Psoas muscle (tissue), 8 donors: ENCODE measurements around the gene ACBD4. TPM values are rescaled to one million over a fixed set of nuclear protein-coding genes. Genes with fewer than 3 reads are reported as not detected.

Experiments
- ATAC-seq, 4 donors: fragments of 200-7000 bp; cut with Tn5 transposase; one replicate each; pipeline ENCODE4 v1.9.1; 2020; ENCODE audit warnings: moderate library complexity in 3 of 4, mild to moderate bottlenecking in 2 of 4
- DNase-seq, 2 donors: peaks; one replicate each; pipeline ENCODE4 v3.0.0-alpha.2; 2020
- H3K27ac ChIP-seq: fragments of 200-600 bp; one replicate; pipeline ENCODE4 v1.8.0; 2022
- H3K27me3 ChIP-seq, 3 donors: fragments of 200-600 bp in 1 of 3; one replicate each; pipeline versions ENCODE4 v1.6.1 to v1.8.0; 2013 to 2022; ENCODE audit warnings: low read length in 2 of 3, mild to moderate bottlenecking in 2 of 3, moderate library complexity in 1 of 3; ENCODE audit not compliant: insufficient read depth in 3 of 3
- H3K36me3 ChIP-seq, 2 donors: fragments of 200-600 bp in 1 of 2; one replicate each; pipeline versions ENCODE4 v1.6.1 to v1.8.0; 2013 to 2022; ENCODE audit warnings: low read depth in 1 of 2, mild to moderate bottlenecking in 1 of 2, moderate library complexity in 1 of 2; ENCODE audit not compliant: insufficient read depth in 1 of 2
- H3K4me1 ChIP-seq: fragments of 200-600 bp; one replicate; pipeline ENCODE4 v1.8.0; 2022
- H3K4me3 ChIP-seq: fragments of 200-600 bp; one replicate; pipeline ENCODE4 v1.8.0; 2022; ENCODE audit warnings: mild to moderate bottlenecking
- H3K9me3 ChIP-seq: fragments of 200-600 bp; one replicate; pipeline ENCODE4 v1.8.0; 2022
- WGBS, 3 donors: extraction: QIAGEN DNeasy Blood & Tissue Kit; methylation state at CpG; one replicate each; pipeline versions ENCODE4 v1.1.6 to v1.1.7; 2013; 5-methylcytosine and 5-hydroxymethylcytosine counted together
- intact Hi-C, 2 donors: fragments of 100-400 bp; cut with DNase I; formaldehyde crosslinking; loops; one replicate each; pipeline versions ENCODE4 v1.11.0 to v1.14.2; 2022
- polyA plus RNA-seq, 3 donors: library from polyadenylated mRNA; stranded (reverse); fragments of 200-250 nt; gene quantifications; one replicate each; pipeline ENCODE4 v1.2.3, GENCODE V29; 2013
- total RNA-seq, 4 donors: library from RNA; stranded (reverse); fragmentation: NEBNext Ultra II Directional in 2 of 4; extraction: Animal tissue kit (Norgen Biotek cat#: 25700) in 2 of 4; gene quantifications; one replicate each; pipeline versions ENCODE4 v1.2.1 to v1.2.4, GENCODE V29; 2021 to 2023
- TF ChIP-seq, protein P1 (sequence below): fragments of 200-600 bp; IDR thresholded peaks from one replicate; pipeline ENCODE4 v1.8.0; 2022; ENCODE audit warnings: antibody characterized with exemption
- donor health status: healthy with polysubstance abuse.
- donor health status: DM: no; HTN: no; CAD: no; lungs with moderate emphysema.
- donor health status: Bipolar disorder and iron deficiency.
- donor health status: healthy.
- donor health status: DM: yes; HTN: yes; CAD: no.
- donor health status: DM: no; HTN: no; CAD: no.
- donor health status: DM: no; HTN: no; CAD: no.
- donor health status: DM: yes; HTN: yes; CAD: no.

ACBD4 gene
- total and polyA plus RNA-seq, 7 donors: 2.7 to 8.2 (median 4.4) TPM

DNA sequence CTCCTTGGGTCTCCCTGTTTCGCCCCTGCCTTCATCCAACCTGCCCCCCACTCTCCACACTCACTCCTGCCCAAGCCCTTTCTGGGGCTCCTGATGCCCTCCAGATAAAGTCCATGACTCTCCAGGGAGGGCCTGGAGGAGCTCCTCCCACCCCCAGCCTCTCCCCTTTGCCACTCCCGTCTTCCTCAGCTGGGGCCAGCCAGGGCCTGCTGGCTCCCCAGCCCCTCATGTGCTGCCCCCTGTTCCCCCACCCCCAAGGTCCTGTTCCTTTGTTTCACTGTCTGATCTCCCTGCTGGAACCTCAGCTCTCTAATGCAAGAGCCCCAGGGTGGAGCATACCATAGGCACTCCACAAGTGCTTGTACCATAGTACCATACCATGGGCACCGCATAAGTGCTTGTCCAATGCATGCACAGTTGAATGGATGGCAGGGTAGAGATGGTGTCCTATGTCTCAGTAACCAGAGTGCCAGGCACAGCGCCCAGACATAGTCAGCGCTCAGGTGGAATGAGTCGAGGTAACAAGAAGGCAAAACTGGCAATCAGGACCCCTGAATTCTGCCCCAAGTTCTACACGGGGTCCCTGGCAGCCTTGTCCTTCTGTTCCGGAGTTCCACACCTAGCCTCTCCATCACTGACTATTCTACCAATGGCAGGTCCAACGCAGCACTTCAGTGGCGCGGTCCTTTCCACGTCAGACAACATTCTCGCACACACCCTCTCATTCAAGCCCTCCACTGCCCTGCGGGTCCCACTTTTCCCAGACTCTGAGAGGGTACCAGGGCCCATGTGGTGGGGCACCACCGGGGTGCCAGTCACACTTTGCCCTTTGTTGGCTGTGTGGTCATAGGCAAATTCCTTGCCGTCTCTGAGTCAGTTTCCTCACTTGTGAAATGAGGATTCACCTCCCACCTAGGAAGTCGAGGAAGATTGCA, 4.5 kb upstream of the ACBD4 start:
- H3K27me3 ChIP-seq: no peaks in the 10 kb centered on the region
- TF ChIP-seq, protein P1, sequence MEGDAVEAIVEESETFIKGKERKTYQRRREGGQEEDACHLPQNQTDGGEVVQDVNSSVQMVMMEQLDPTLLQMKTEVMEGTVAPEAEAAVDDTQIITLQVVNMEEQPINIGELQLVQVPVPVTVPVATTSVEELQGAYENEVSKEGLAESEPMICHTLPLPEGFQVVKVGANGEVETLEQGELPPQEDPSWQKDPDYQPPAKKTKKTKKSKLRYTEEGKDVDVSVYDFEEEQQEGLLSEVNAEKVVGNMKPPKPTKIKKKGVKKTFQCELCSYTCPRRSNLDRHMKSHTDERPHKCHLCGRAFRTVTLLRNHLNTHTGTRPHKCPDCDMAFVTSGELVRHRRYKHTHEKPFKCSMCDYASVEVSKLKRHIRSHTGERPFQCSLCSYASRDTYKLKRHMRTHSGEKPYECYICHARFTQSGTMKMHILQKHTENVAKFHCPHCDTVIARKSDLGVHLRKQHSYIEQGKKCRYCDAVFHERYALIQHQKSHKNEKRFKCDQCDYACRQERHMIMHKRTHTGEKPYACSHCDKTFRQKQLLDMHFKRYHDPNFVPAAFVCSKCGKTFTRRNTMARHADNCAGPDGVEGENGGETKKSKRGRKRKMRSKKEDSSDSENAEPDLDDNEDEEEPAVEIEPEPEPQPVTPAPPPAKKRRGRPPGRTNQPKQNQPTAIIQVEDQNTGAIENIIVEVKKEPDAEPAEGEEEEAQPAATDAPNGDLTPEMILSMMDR: no peak
- H3K4me3 ChIP-seq: peak overlapping the region; percentile 88
- H3K27ac ChIP-seq: peak overlapping the region; percentile 91
- intact Hi-C loops: loop anchor here (2.0 to 10.0 kb wide), 7 partner anchors 34 to 356 kb away; partner anchors contain the start of gene DCAKD (in 1 of the 2)
- no peaks in the 10 kb centered on the region for H3K36me3 ChIP-seq
- no peak for ATAC-seq
- DNase-seq: no peak
- H3K4me1 ChIP-seq: peaks cover 50% of the 10 kb centered on the region
- no peaks in the 10 kb centered on the region for H3K9me3 ChIP-seq
- WGBS, 3 donors: 52 to 70% (median 56%) methylated on average over 17 of the region's 17 CpGs

DNA sequence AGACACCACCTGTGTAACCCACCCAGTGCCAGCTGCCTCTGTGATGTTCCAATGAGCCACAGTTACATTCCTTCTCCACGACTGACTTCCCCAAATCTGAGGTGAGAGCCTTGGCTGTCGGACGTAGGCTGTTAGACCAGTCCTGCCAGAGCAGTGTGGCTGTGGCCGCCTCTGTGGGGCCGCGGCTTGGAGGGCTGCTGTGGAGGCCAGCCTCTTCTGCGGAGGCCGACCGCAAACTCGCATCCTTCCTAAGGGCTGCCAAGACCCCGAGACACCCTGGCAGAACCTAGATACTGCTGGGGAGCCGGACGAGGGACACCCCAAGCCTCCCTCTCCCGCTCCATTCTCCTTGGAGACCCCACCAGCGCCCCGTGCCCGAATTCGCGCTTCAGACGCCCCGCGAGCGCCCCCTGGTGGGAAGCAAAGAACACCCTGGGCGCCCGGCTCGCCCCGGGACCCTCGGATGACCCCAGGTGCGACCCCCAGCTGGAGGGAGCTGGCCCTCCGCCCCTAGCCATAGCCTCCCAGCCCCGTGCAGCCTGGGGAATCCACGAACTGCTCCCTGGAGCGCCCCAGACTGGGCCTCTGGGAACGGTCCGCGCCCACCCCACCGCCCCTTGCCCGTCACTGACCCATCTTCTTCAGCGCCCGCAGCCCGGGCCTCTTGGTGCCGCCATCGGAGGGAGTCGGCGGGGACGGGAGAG, 3.7 kb upstream of the ACBD4 start:
- peak overlapping the region; percentile 88 for H3K4me3 ChIP-seq
- intact Hi-C loops: loop anchor here (2.0 to 10.0 kb wide), 8 partner anchors 34 to 357 kb away; partner anchors contain the start of gene DCAKD (in 1 of the 2)
- H3K27me3 ChIP-seq: no peaks in the 10 kb centered on the region
- no peak for ATAC-seq
- TF ChIP-seq, protein P1: peak; percentile 89
- peaks cover 48% of the 10 kb centered on the region for H3K4me1 ChIP-seq
- no peaks in the 10 kb centered on the region for H3K9me3 ChIP-seq
- no peaks in the 10 kb centered on the region for H3K36me3 ChIP-seq
- H3K27ac ChIP-seq: peak overlapping the region; percentile 91
- DNase-seq: peak; percentile 74 to 79
- WGBS, 3 donors: 7 to 10% (median 8%) methylated on average over 37 to 46 of the region's 46 CpGs

DNA sequence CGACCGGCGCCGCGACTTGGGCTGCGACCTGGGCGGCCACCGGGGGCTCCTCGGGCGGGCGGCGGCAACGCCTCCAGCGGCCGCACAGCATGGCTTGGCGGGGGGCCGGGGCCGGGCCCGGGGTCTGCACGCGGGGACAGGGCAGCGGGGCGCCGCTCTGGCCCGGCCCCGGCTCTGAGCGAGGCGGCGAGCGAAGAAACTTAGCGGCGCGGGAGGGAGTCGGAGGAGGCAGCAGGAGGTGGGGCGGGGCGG, 3.2 kb upstream of the ACBD4 start, which contains the start of gene PLCD3:
TSS of gene PLCD3 (minus strand) at position 196 of the 252 bp plus-strand sequence. CDS start at position 91, 105 bp downstream.
- intact Hi-C loops: loop anchor here (2.0 to 10.0 kb wide), 7 partner anchors 35 to 357 kb away; partner anchors contain the start of gene DCAKD (in 1 of the 2)
- Histone ChIP-seq H3K4me1 (peaks cover 43% of the 10 kb centered on the region), H3K36me3 (no peaks in the 10 kb centered on the region), H3K27ac (peak within 1 kb of the TSS; percentile 91), H3K4me3 (peak within 1 kb of the TSS; percentile 88), H3K27me3 (no peaks in the 10 kb centered on the region), H3K9me3 (no peaks in the 10 kb centered on the region)
- no peak for ATAC-seq
- WGBS, 3 donors: 0 to 2% (median 1%) methylated on average over 19 to 36 of the region's 36 CpGs
- DNase-seq: no peak
- TF ChIP-seq, protein P1: no peak

DNA sequence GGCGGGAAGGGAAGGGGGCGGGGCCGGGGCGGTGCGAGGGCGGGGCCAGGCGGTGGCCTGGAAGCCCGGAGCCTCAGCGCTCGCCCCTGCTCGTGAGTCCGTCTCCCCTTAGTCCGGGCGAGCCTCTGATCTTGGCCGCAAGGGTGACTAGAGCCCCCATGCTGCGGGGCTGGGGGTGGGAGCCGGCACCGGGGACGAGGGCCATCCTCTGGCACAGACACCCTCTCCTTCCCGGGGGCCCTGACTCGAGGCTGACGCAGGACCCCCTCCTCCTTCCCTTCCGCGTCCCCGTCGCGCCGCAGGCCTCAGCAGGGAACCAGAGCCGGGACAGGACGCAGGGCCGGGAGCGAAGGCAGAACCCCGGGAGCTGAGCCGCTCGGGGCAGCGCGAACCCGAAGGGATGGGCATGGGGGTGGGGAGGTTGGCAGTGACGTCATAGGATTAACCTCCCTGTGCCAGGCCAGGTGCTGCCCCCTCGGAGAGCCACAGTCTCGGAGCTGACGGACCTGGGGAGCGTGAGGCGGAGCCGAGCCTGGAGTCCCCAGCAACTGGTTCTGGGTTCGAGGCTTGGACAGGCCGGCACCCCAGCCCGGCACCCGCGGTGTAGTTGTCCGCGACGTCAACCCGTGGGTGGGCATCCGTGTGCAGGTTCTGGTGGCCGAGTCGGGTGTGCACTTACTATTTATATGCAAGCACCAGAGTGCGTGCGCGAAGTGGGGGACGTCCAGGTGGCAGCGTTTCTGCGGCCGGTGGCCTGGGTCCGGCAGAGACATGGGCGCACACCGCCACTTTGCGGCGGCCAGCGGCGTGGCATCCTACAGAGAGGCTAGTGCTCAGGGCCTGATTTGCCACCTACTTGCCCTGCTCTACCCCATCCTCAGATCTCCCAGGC, 2.7 kb upstream of the ACBD4 start:
- TF ChIP-seq, protein P1: peak; percentile 79
- Histone ChIP-seq H3K27me3 (no peaks in the 10 kb centered on the region), H3K4me1 (peaks cover 39% of the 10 kb centered on the region), H3K27ac (peak overlapping the region; percentile 91), H3K9me3 (no peaks in the 10 kb centered on the region), H3K4me3 (peak overlapping the region; percentile 88), H3K36me3 (peaks cover 0 to under 1% of the 10 kb centered on the region in 2 donors)
- peak; percentile 87 to 93 for DNase-seq
- intact Hi-C loops: loop anchor here (2.0 to 10.0 kb wide), 7 partner anchors 36 to 358 kb away; partner anchors contain the start of gene DCAKD (in 1 of the 2)
- ATAC-seq: peak; percentile 63 to 77 (median 70)
- 1 to 2% (median 1%) methylated on average over 45 to 71 of the region's 71 CpGs for WGBS, 3 donors
